ENCODE results near the gene CITED4. TPM values are rescaled to one million over a fixed set of nuclear protein-coding genes. Genes with fewer than 3 reads are reported as not detected.

The CITED4 gene
- total and polyA plus RNA-seq, 10 of the 15 experiments (the other 5 are each of a cell fraction or from before 2014, with no cell fraction given) = 0.13 to 0.64 (median 0.26) TPM; not detected in 6

DNA sequence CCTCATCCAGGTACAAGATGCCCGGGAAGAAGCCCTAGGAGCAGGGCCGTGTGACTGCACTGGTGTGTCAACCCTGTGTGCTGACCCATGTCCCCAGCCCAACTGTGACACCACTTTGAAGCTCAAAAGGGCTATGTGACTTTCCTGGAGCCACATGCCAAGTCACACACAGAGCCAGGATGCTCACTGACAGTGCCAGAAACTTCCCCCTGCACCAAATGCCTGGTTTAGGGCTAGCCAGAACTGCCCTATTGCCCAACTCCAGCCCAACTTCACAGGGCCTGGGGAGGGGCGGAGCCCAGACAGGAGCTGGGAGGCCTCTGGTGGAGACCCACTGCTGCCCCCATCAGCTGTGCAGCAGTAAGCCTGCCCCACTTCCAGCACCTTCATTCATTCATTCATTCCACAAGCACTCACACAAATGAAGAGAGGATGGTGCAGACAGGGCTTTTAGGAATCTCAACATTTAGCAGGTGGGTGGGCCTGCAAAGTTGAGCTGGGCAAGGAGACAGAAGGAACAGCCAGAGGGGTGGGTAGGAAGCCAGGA, 41.8 kb downstream of the CITED4 start:
- Histone ChIP-seq H3K36me3 (ENCODE audit: control insufficient read depth in 2 of 2, insufficient read depth in 2 of 2, low read length in 1 of 2) (no peaks in the 10 kb centered on the region), H3K4me1 (ENCODE audit: control insufficient read depth, insufficient read depth, low read length) (peaks cover 10% of the 10 kb centered on the region), H4K20me1 (ENCODE audit: control insufficient read depth, insufficient read depth) (no peaks in the 10 kb centered on the region), H3K9me3 (replicated peaks; ENCODE audit: control insufficient read depth, insufficient read depth, low read length) (no peaks in the 10 kb centered on the region), H3K9ac (ENCODE audit: control insufficient read depth, insufficient read depth, low read length) (no peak overlapping the region), H3K27ac (ENCODE audit: control insufficient read depth, insufficient read depth) (no peak overlapping the region), H3K27me3 (replicated peaks in 1 of 2; ENCODE audit: control insufficient read depth in 2 of 2, insufficient read depth in 2 of 2, low read length in 1 of 2) (no peaks in the 10 kb centered on the region; a peak in 1 of 4 replicates), H2AFZ (ENCODE audit: control insufficient read depth, low read depth, low read length) (no peak overlapping the region), H3K4me3 (no peak overlapping the region), H3K4me2 (ENCODE audit: control insufficient read depth, insufficient read depth) (no peak overlapping the region), H3K79me2 (ENCODE audit: control insufficient read depth, insufficient read depth, low read length) (no peaks in the 10 kb centered on the region)
- DNase-seq (ENCODE audit: low read depth, low spot score) = no peak
- ChIA-PET CTCF (interaction anchor here (2.2 to 2.4 kb wide), 2 partner anchors 30 to 46 kb away, joined by 6 to 11 read pairs; no protein-coding TSS in a partner anchor), RAD21 (ENCODE audit: unreplicated experiment) (interaction anchor here (1.2 to 1.4 kb wide), 2 partner anchors 48 to 67 kb away, joined by 3 to 4 read pairs; no protein-coding TSS in a partner anchor), SMC1A (ENCODE audit: uncharacterized antibody, unreplicated experiment) (interaction anchor here (1.3 to 1.7 kb wide), 2 partner anchors 9 to 46 kb away, joined by 5 read pairs; no protein-coding TSS in a partner anchor), POLR2A (no interaction called here)
- no peak for FAIRE-seq
- 80% methylated on average over 3 of the region's 3 CpGs for WGBS (ENCODE audit: insufficient coverage, insufficient replicate concordance, low lambda C conversion rate, missing lambda C conversion rate)
- BruUV-seq (replicated peaks) = no TSS peak
- in situ Hi-C loops (cut with MboI) (no loop called here), intact Hi-C loops (cut with micrococcal nuclease; ENCODE audit: unreplicated experiment) (no loop called here)
- TF ChIP-seq EGR1 (IDR thresholded peaks at IDR 0.05; ENCODE audit: borderline replicate concordance in 1 of 2, low read depth in 2 of 2, low read length in 2 of 2) (no peak), ZNF24 (IDR thresholded peaks at IDR 0.05) (peak; percentile 89)
- ATAC-seq = no peak

- ChIA-PET RAD21 (ENCODE audit: unreplicated experiment) (no interaction called here), CTCF (no interaction called here), SMC1A (ENCODE audit: uncharacterized antibody, unreplicated experiment) (no interaction called here), POLR2A (no interaction called here)
- H4K20me1 ChIP-seq (ENCODE audit: control insufficient read depth, insufficient read depth) = no peaks in the 10 kb centered on the region
- no peaks in the 10 kb centered on the region; a peak in 1 of 4 replicates for H3K27me3 ChIP-seq (replicated peaks in 1 of 2; ENCODE audit: control insufficient read depth in 2 of 2, insufficient read depth in 2 of 2, low read length in 1 of 2)
- in situ Hi-C loops (cut with MboI) = no loop called here
- no peak overlapping the region for H3K27ac ChIP-seq (ENCODE audit: control insufficient read depth, insufficient read depth)
- FAIRE-seq (no peak), ATAC-seq (no peak), DNase-seq (ENCODE audit: low read depth, low spot score) (no peak)
- peaks cover 4% of the 10 kb centered on the region; the same call in 1 of the 2 replicates for H3K4me1 ChIP-seq (ENCODE audit: control insufficient read depth, insufficient read depth, low read length)
- no peaks in the 10 kb centered on the region for H3K79me2 ChIP-seq (ENCODE audit: control insufficient read depth, insufficient read depth, low read length)
- WGBS (ENCODE audit: insufficient coverage, insufficient replicate concordance, low lambda C conversion rate, missing lambda C conversion rate) = 83% methylated on average over 14 of the region's 26 CpGs
- H2AFZ ChIP-seq (ENCODE audit: control insufficient read depth, low read depth, low read length) = no peak overlapping the region
- H3K4me2 ChIP-seq (ENCODE audit: control insufficient read depth, insufficient read depth) = peak overlapping the region; percentile 96; the same call in 1 of the 2 replicates
- BruUV-seq (replicated peaks) = no TSS peak
- intact Hi-C loops (cut with micrococcal nuclease; ENCODE audit: unreplicated experiment) = no loop called here
- no peak overlapping the region for H3K9ac ChIP-seq (ENCODE audit: control insufficient read depth, insufficient read depth, low read length)
- no peaks in the 10 kb centered on the region for H3K36me3 ChIP-seq (ENCODE audit: control insufficient read depth in 2 of 2, insufficient read depth in 2 of 2, low read length in 1 of 2)
- H3K9me3 ChIP-seq (replicated peaks; ENCODE audit: control insufficient read depth, insufficient read depth, low read length) = no peaks in the 10 kb centered on the region
- no peak overlapping the region; the same call in 1 of the 2 replicates for H3K4me3 ChIP-seq
- TF ChIP-seq IKZF1 (conservative IDR thresholded peaks at IDR 0.05) (no peak), TCF7 (IDR thresholded peaks at IDR 0.05; ENCODE audit: borderline replicate concordance) (no peak), SUPT20H (IDR thresholded peaks at IDR 0.05; ENCODE audit: borderline replicate concordance, control insufficient read depth, low read depth, low read length) (no peak), SIN3A (IDR thresholded peaks at IDR 0.05; ENCODE audit: low read depth, low read length) (no peak), PAX5 (IDR thresholded peaks at IDR 0.05; ENCODE audit: borderline replicate concordance, low read depth, low read length) (no peak), POLR2AphosphoS5 (IDR thresholded peaks at IDR 0.05; ENCODE audit: low read length) (no peak), RCOR1 (conservative IDR thresholded peaks at IDR 0.05; ENCODE audit: low read depth, low read length) (no peak), SKIL (IDR thresholded peaks at IDR 0.05; ENCODE audit: low read depth, poor library complexity, severe bottlenecking) (no peak), KLF5 (IDR thresholded peaks at IDR 0.05; ENCODE audit: partially characterized antibody) (no peak), TCF12 (IDR thresholded peaks at IDR 0.05; ENCODE audit: low read depth, low read length) (no peak)
These were observed 43.1 kb downstream of the CITED4 start for GRCh38 chr1:40819101-40819500.

Data from GM12878 (cell line).